Activated CD4-positive, alpha-beta T cell treated with anti-CD3 and anti-CD28 coated beads, Interleukin-2, amount 50 U/mL, for 4 hours (primary cell): ENCODE data around the gene RELB.

Experiments used
- DNase-seq, 2 experiments: peaks; one replicate each; pipeline ENCODE4 v3.0.0-alpha.2; 2020

RELB gene

DNA sequence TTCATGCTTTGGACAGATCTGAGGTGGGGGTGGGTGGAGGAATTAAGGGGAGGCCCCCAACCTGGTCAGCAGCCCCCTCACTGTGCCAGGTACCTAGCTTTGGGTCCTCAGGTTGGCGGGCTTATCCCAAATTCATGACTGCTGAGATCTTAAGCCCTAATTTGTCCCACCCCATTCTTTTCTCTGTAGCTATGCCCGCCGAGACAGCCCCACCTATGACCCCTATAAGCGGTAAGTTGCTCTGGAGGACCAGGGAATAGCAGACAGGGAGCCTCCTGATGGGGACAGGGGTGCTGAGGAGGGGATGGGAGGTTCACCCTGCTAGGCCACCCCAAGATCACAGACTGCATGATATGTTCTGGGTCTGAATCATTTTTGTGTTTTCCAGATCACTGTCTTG lies 60.7 kb downstream of the RELB start:
- no peak for DNase-seq

DNA sequence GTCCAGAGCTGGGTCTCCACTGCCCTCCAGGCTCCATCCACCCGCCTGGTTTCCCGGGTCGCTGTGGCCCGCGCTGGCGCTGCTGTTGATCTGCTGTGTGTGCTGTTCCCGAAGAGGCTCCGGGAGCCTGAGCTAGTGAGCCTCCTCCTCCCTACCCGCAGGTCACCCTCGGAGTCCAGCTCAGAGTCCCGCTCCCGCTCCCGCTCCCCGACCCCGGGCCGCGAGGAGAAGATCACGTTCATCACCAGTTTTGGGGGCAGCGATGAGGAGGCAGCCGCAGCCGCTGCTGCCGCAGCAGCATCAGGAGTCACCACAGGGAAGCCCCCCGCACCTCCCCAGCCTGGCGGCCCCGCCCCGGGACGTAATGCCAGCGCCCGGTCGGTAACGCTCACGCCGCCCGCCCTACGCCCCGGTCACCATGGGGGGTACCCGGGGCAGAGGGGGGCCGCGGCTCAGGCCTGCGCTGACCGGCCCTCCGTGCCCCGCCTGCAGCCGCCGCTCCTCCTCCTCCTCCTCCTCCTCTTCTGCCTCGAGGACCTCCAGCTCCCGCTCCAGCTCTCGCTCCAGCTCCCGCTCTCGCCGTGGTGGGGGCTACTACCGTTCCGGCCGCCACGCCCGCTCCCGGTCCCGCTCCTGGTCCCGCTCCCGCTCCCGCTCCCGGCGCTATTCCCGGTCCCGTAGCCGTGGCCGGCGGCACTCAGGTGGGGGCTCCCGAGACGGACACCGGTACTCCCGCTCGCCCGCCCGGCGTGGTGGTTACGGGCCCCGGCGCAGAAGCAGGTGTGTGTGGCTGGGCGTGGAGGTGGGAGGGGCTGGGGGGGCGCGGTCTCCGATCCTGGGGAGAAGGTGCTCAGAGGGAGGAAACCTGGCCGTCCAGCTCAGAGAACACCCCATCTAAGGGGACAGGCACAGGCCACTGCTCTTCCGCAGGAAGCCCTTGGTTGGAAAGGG lies 62.9 kb downstream of the RELB start:
- DNase-seq = no peak

DNA sequence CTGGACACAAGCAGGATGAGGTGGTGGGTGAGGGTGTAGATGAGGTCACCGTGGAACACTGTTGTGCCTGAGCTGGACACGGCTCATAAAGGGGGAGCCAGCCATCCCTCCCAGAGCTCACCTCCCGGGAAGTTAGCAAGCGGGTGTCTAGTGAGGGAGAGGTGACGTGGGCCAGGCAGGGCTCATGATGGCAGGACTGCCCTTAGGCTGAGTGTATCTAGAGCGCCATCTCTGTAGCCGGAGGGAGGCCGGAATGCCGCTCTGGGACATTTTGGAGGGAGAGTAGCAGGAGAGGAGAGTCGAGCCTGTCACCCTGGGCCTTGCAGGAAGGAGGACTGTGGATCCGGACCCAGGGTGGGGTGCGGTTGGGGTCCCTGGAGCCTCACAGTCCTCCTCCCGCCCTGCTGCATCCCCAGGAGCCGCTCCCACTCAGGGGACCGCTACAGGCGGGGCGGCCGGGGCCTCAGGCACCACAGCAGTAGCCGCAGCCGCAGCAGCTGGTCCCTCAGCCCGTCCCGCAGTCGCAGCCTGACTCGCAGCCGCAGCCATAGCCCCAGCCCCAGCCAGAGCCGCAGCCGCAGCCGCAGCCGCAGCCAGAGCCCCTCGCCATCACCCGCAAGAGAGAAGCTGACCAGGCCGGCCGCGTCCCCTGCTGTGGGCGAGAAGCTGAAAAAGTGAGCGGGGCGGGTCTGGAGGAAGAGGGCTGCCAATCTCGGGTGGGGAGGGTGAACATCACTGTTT lies 65.8 kb downstream of the RELB start:
- DNase-seq = no peak

DNA sequence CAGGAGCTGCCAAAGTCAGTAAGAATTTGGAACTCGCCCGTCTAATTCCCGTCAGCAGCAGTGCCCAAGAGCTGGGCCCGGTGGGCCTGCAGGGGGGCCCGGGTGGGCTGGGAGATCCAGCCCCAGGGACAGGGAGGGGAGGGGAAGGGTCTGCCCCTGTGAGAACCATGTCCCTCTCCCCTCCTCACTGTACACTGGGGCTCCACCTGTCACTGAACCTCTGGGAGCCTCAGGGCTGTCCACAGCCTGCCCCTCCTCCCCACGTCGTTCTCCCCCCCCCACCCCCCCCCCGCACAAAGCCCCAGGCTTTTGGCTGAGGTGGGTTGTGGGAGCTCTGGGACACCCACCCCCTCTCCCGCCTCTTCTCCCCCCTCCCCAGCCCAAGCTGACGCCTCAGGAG lies 66.8 kb downstream of the RELB start:
- no peak for DNase-seq

DNA sequence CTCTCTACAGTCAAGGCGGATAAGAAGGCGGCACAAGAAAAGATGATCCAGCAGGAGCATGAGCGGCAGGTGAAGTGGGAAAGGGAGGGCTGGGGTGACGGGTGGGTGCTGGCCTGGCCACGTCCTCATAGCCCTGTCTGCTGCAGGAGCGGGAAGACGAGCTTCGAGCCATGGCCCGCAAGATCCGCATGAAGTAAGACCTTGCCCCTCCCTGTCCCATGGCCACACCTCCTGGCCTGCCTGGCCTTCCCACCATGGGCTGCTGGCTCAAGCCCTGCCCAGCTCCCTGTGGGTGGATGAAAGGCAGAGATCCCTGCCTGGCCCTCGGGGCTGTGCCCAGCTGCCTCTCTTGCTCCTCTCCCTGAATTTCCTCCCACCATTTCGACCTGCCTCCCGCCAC lies 67.8 kb downstream of the RELB start:
- DNase-seq = no peak

DNA sequence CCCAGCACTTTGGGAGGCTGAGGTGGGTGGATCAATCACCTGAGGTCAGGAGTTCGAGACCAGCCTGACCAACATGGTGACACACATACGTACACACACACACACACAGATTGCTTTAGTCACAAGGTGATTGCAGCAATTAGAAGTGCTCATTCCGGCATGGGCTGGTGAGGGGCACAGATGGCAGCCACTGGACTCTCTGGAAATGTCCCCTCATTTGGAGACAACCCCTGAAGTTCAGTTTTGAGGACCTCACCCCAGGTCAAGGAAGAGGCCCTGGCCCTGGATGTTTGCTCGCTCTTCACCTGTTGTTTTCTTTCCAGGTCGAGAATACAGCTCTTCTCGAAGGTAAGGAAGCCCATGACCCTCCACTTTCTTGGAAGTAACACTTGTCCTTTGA lies 69.0 kb downstream of the RELB start:
- DNase-seq = no peak

DNA sequence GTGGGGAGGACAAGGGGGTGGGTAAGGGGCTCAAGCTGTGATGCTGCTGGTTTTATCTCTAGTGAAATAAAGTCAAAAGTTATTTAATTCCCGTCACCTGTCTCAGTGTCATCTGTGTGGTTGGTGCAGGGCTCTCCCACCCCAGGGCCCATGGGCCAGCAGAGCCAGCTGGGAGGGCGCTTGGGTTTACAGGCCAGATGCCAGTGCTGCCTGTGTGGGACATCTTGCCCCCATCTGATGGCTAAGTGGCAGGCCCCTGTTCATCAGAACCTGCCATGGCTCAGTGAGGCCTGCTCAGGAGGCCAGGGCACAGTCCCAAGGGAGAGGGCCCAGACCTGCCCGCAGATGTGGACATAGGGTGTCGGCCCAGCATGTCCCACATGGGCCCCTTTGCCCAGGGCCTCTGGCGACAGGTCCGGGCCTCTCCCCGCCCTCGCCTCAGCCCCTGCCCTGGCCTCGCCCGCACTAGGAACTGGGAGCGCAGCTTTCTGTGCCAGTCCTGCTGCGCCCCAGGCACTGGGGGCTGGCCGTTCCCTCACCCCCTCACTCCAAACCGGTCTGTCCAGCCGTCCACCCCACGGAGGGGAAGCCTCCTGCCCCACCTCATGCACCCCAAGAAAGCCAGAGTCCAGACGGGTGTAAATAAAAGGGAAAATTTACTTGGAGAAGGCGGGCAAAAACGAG lies 69.7 kb downstream of the RELB start:
- no peak for DNase-seq

DNA sequence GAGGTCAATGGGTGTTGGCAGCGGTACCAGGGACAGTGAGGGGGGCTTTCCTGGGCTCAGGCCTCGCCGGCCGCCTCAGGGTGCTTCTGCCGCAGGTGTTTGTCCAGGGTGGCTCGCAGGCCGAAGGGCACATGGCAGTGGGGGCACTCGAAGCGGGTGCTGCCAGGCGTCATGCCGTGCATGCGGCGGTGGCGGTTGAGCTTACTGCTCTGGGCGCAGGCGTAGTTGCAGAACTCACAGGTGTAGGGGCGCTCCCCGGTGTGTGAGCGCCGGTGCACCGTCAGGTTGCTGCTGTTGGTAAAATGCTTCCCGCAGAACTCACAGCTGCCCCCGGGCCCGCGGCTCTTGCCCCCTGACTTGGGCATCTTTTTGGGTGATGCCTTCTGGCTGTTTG lies 70.3 kb downstream of the RELB start:
- no peak for DNase-seq

DNA sequence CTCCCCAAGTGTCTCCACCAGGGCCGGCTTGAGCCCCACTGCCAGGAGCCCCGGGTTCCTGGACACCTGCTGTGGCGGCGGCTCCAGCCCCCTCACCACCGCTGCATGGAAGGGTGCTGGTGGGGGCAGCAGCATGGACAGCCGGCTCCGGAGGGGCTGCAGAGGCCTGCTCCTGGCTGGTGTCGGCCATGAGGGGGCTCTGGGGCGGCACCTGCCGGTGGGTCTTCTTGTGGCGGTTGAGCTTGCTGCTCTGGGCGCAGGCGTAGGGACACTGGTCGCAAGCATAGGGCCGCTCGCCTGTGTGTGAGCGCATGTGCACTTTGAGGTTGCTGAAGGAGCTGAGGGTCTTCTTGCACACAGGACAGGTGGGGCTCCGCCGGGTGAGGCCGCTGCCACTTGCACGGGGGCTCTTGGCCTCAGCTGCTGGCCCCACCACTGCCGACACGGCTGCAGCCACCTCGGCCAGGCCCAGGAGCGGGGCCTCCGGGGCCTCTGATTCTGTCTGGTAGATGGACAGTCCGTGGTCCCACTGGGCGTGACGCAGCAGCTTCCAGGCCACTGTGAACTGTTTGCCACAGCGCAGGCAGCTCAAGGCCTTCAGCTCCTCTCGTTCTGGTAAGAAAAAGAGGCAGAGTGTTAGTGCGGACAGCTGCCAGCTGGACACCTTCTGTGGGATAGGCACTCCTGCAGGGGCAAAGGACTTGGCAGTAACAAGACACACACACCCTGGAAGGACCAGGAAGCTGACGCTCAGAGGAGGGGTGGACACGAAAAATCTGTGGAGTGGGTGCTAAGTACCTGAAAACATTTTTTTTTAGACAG lies 70.9 kb downstream of the RELB start:
- DNase-seq = no peak

DNA sequence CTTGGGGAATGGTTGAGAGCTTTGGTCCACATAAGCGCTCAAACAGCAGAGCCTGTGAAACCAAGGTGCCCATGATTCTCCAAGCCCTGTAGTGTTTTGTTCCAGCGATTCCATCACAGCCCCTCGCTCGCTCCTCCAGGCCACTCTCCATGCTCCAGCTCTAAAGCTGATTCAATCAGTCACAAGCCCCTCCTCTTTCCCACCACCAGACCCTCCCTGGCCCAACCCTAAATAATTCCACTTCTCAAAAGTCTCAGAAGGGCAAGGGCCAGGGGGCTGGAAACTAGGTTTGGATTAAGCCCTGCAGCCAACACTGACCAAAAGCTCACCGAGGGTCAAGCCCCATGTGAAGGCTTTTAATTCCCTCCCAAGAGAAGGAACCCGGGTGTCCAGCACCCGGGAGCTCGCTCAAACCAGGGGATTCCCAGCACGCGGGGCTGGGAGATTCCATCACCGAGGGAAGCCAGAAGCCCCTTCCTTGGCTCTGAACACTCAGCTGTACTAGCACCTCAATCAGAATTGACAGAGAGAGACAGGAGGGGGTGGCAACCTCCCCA lies 73.6 kb downstream of the RELB start:
- no peak for DNase-seq

DNA sequence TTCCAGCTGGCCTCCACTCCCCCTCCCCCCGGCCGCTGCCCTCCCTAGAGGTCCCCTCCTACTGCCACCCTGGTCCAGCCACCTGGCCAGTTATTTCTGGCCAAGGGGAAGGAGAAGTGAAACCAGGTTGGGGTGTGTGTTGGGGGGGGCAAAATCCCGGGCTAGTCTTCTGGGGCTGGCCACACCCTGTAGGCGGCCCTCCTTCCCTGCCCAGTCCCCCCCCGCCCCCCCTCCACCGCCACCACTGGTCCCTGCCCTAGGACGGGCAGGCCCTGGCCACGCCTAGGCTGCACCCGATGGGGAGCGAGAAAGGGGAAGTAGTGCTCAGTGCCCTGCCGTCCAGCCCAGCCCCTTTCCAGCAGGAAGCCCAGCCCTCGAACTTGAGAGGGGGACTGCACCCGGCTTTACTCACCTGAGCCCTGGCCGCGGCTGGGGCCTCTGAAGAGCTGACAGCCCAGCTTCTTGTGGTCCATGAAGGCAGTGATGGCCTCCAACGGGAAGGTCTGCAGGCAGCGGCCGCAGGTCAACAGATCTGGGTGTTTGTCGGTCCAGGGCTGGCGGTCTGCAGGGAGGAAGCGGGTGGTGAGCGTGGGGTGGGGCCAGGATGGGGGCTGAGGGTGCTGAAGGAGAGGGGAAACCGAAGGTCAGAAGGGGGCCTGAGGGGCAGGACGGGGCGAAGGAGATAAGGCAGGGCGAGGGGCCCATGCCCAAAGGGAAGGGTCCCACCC lies 74.2 kb downstream of the RELB start:
- no peak for DNase-seq

GRCh38 chr19:45076029-45076850 lies 75.0 kb downstream of the RELB start, which contains the start of gene ZNF296:
ZNF296 (minus strand) TSS chr19:45076478; CDS start chr19:45076373, 105 bp downstream.
- DNase-seq = peak; percentile 64 to 65

DNA sequence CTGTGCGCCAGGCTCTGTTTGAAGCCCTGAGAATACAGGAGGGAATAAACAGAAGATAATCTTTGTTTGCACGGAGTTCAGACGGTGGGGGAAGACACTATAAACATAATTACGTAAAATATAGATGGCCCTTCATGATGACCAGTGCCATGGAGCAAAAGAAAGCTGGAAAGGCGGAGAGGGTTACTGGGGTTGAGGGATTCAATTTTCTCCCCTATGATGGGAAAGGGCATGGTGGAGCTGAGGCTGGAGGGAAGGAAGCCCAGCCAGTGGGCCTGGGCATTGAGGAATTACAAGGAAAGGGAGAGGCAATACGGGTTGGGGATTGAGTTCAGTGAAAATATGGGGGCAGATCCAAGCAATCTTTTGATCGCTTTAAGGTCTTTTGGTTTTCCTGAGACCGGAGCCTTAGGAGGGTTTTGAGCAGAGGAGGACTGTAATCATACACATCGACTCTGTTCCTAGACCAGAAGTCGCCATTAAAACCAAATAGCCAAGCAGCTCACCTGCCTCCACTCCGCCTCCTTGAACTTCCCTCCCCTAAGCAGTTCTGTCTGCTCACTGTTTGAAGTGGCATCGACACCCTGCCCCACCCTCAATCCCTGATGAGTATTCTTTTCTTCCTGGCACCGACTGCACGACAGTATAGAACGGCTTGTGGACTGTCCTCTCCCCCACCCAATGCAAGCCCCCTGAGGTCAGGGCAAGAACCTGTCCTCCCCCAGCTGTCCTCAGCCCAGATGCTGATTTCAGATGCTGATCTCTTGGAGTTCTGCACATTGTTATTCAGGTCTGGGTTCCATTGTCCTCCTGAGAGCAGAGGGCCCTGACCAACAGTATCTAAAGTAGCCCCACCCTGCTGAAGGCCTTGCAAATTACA lies 75.8 kb downstream of the RELB start:
- no peak for DNase-seq

DNA sequence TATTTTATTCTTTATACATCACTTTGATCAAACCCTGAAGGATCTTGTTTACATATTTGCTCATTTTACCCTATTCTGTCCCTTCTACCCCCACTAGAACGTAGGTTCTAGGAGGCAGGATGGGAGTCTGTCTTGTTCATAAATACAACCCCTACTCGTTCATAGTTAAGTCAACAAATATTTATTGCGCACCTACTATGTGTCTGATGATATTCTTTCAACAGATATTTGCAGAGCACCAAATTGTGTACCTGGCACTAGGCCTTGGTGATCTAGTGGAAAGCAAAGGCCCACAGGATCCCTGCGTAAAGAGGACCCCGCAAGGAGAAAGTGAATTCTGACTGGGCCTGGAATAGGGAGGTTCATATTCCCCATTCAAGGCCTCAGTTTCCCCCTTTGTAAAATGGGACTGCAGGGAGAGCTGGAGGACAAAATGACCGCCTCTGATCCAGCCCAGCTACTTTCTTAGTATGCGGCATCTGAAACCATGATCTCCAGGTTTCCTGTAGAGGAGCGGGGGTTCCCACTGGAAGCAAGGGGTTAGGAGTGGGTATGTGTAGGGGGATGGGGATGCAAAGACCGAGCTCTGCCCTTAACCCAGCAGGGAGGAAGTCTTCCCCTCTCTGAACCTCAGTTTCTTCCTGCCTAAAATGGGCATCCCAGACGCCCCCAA lies 77.3 kb downstream of the RELB start:
- DNase-seq = no peak

DNA sequence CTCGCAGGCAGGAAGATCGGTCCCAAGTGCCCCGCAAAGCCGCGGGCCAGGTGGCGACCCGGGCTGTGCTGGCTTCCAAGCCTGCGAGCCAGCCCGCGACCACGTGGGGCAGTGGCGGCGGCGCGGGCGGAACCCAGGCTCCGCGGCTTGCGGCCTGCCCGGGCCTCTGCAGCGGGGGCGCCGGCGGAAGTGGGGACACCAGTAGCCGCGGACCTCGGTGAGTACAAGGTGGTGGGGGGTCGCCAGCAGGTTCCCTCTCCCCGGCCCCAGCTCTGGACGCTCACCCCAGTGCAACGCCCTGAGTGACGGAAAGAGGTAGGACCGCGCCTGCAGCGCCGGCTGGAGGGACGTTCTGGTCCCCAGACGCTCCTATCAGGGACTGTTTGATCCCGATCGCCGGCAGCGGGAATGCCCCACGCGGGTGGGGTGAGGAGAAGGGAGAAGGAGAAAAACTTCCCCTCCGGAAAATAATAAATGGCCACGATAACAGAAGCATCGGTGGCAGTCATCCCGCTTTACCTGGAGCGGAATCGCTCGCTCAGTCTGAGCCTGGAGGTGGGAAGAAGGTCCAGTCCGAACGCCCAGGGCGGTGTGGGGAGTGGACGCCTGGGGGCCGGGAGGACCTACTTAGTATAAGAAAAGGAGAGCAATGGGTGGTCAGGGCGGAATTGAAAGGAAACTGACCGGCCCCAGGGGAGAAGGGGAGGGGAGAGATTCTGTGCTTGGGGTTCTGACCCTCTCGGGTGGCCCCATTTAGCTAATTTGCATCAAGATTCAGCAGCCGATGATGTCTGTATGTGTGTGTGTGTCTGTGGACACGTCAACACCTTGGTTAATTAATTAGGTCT lies 78.0 kb downstream of the RELB start, which contains the start of gene GEMIN7:
GEMIN7 (plus strand) TSS at position 198 of the 848 bp plus-strand sequence. CDS start 10,855 bp downstream, outside the sequence.
- DNase-seq = peak; percentile 64 to 74

- no peak for DNase-seq
Measured at GRCh38 chr19:45079911-45080370, 78.7 kb downstream of the RELB start.

DNA sequence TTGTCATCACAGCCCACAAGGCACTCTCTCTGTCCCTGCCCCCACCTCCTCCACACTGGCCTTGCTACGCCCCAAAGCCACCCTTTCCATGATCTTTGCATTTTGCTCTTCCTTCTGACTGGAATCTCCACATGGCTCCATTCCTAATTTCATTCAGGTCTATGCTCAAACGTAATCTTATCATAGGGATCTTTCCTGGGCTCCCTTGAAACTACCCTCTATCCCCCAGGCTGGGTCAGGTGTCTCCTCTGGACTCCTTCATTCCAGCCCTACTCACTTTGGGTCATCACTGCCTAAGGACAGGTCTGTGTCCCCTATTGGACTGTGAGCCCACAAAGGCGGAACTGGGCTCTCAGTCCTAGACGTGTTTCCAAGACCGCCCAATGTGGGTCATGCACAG lies 80.9 kb downstream of the RELB start:
- DNase-seq = no peak

GRCh38 chr19:45086480-45086879 lies 85.2 kb downstream of the RELB start:
- DNase-seq = no peak
